Thyroid gland (tissue), 4 donors: Measurements from ENCODE around the gene HTR4.

Source experiments
- POLR2A ChIP-seq, 2 donors: fragments of 450-650 bp; IDR thresholded peaks; one replicate each; pipeline ENCODE4 v1.6.1; 2017; ENCODE audit warnings: antibody characterized with exemption in 2 of 2, mild to moderate bottlenecking in 2 of 2, moderate library complexity in 1 of 2
- TF ChIP-seq, protein P1 (sequence below), 6 experiments: fragments of 200-600 bp in 3 of 6; fragments of 450-650 bp in 3 of 6; sonication (generic) in 3 of 6; IDR thresholded peaks; one replicate each; pipeline ENCODE4 v1.5.1; 2016 to 2019; ENCODE audit warnings: antibody characterized with exemption in 6 of 6, mild to moderate bottlenecking in 2 of 6, inconsistent platforms in 1 of 6, moderate library complexity in 1 of 6

DNA sequence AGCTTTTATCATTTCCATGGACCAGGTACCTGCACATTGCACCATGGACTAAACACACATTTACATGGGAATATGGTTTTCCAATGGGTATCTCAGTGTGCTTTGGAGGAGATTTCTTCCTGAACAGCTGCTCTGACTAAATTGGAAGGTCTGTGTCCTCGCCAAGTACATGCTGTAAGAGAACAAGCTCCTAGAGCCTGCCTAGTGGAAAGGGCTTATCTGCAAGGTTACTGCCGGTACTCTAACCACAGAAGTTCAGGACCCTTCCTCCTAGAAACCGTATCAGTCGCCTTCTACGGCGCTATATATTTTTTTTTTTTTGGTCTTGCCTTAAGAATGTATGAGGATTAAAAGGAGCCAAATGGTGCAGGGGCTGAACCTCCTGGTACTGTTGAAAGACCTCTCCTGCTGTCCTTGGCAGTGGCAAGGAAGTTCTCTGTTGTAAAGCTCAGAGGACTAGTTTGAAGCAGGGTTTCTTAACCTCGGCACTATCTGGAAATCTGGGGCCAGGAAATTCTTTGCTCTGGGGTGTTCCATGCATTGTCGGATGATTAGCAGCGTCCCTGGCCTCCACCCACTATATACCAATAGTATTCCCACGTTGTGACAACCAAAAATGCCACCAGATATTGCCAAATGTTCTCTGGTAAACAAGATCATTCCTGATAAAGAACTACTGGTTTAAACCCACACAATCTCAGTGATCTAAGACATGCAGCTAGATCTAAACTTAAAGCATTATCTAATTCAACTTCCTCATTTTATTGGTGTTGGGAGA is 163.1 kb downstream of the HTR4 start:
- TF ChIP-seq, protein P1, sequence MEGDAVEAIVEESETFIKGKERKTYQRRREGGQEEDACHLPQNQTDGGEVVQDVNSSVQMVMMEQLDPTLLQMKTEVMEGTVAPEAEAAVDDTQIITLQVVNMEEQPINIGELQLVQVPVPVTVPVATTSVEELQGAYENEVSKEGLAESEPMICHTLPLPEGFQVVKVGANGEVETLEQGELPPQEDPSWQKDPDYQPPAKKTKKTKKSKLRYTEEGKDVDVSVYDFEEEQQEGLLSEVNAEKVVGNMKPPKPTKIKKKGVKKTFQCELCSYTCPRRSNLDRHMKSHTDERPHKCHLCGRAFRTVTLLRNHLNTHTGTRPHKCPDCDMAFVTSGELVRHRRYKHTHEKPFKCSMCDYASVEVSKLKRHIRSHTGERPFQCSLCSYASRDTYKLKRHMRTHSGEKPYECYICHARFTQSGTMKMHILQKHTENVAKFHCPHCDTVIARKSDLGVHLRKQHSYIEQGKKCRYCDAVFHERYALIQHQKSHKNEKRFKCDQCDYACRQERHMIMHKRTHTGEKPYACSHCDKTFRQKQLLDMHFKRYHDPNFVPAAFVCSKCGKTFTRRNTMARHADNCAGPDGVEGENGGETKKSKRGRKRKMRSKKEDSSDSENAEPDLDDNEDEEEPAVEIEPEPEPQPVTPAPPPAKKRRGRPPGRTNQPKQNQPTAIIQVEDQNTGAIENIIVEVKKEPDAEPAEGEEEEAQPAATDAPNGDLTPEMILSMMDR (IDR thresholded peaks at IDR 0.05): no peak
- TF ChIP-seq POLR2A (IDR thresholded peaks at IDR 0.05): no peak
